ENCODE measurements around the gene CFAP46. TPM values are rescaled to one million over a fixed set of nuclear protein-coding genes. Genes with fewer than 3 reads are reported as not detected.

CFAP46 gene
- total and polyA plus RNA-seq, 10 of the 15 experiments (the other 5 are each of a cell fraction or from before 2014, with no cell fraction given), result 0.01 to 0.18 (median 0.03) TPM; not detected in 7

DNA sequence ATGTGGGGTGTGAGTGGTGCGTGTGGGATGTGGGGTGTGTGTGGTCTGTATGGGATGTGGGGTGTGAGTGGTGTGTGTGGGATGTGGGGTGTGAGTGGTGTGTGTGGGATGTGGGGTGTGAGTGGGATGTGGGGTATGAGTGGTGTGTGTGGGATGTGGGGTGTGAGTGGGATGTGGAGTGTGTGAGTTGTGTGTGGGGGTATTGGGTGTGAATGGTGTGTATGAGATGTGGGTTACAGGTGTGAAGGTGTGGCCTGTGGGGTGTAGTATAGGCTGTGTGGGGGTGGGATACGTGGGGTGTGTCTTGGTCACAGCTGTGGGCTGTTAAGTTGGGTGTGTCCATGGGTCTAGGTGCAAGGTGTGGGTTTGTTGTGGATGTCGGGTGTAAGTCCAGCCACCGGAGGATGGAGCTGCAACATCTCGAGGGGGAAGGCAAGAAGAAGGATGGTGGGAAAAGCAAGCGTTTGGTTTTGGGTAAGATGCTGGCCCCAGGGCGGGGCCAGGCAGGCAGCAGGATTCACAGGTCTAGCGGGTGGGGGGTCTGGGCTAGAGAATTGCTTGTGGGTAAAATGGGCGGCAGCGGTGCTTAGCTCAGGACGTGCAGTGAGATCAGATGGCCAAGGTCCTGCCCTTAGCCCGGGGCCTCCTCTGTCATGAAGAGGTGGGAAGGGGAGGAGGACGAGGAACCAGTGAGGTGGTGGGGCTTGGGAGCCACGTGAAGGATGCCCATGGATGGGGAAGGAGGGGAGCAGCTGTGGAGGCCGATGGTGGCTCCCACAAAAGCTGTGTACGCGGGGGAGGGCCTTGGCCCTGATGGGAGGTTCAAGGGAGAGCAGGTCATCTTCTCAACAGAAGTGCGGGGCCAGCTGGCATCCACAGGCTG lies 60.1 kb downstream of the CFAP46 start:
- H3K36me3 ChIP-seq (ENCODE audit: control insufficient read depth in 2 of 2, insufficient read depth in 2 of 2, low read length in 1 of 2), result no peaks in the 10 kb centered on the region
- WGBS (ENCODE audit: insufficient coverage, insufficient replicate concordance, low lambda C conversion rate, missing lambda C conversion rate), result 44% methylated on average over 18 of the region's 18 CpGs

More for the DNA sequence above, 60.1 kb downstream of the CFAP46 start:
- no peak overlapping the region for H3K27ac ChIP-seq (ENCODE audit: control insufficient read depth, insufficient read depth)
- ChIA-PET SMC1A (ENCODE audit: uncharacterized antibody, unreplicated experiment) (no interaction called here), CTCF (no interaction called here), RAD21 (ENCODE audit: unreplicated experiment) (no interaction called here), POLR2A (no interaction called here)
- H3K4me3 ChIP-seq, result no peak overlapping the region
- no peak for ATAC-seq
- no peak overlapping the region for H3K4me2 ChIP-seq (ENCODE audit: control insufficient read depth, insufficient read depth)
- H3K79me2 ChIP-seq (ENCODE audit: control insufficient read depth, insufficient read depth, low read length), result no peaks in the 10 kb centered on the region
- DNase-seq (ENCODE audit: low read depth, low spot score), result no peak
- no peak for FAIRE-seq
- H3K27me3 ChIP-seq (replicated peaks in 1 of 2; ENCODE audit: control insufficient read depth in 2 of 2, insufficient read depth in 2 of 2, low read length in 1 of 2), result no peaks in the 10 kb centered on the region
- H2AFZ ChIP-seq (ENCODE audit: control insufficient read depth, low read depth, low read length), result no peak overlapping the region
- intact Hi-C loops (cut with micrococcal nuclease; ENCODE audit: unreplicated experiment), result no loop called here
- no peaks in the 10 kb centered on the region for H4K20me1 ChIP-seq (ENCODE audit: control insufficient read depth, insufficient read depth)
- BruUV-seq (replicated peaks), result no TSS peak
- TF ChIP-seq POU2F2 (IDR thresholded peaks at IDR 0.05; ENCODE audit: borderline replicate concordance, low read depth, low read length), result no peak
- TF ChIP-seq EGR1 (IDR thresholded peaks at IDR 0.05; ENCODE audit: borderline replicate concordance in 1 of 2, low read depth in 2 of 2, low read length in 2 of 2), result no peak
- TF ChIP-seq LARP7 (IDR thresholded peaks at IDR 0.05), result no peak
- TF ChIP-seq CHD4 (IDR thresholded peaks at IDR 0.05), result no peak
- no peak for TF ChIP-seq MLLT1 (IDR thresholded peaks at IDR 0.05)
- no peak for TF ChIP-seq PRDM15 (CRISPR knock-in tag; IDR thresholded peaks at IDR 0.05)
- no peak for TF ChIP-seq BRCA1 (IDR thresholded peaks at IDR 0.05; ENCODE audit: low read depth, low read length)
- no peak overlapping the region for H3K9ac ChIP-seq (ENCODE audit: control insufficient read depth, insufficient read depth, low read length)
- in situ Hi-C loops (cut with MboI), result no loop called here
- H3K9me3 ChIP-seq (replicated peaks; ENCODE audit: control insufficient read depth, insufficient read depth, low read length), result no peaks in the 10 kb centered on the region; the same call in 2 of the 3 replicates
- no peaks in the 10 kb centered on the region for H3K4me1 ChIP-seq (ENCODE audit: control insufficient read depth, insufficient read depth, low read length)
